Neural crest cell (in vitro differentiated cells): ENCODE data around the gene ALDH4A1. TPM values are rescaled to one million over a fixed set of nuclear protein-coding genes. Genes with fewer than 3 reads are reported as not detected.
A peak's percentile ranks its signal among the peaks of the same experiment; 100 is the strongest.

Experiments
- DNase-seq: peaks from one replicate; pipeline ENCODE4 v3.0.0; 2021; ENCODE audit warnings: low read depth, mixed read lengths, low spot score
- H3K27ac Mint-ChIP-seq: one replicate; pipeline ENCODE4 v1.8.0; 2021; ENCODE audit warnings: mild to moderate bottlenecking, mixed read lengths; ENCODE audit not compliant: unreplicated experiment
- H3K27me3 Mint-ChIP-seq: 2 replicates; pipeline ENCODE4 v1.8.0; 2021; ENCODE audit warnings: low read depth, mild to moderate bottlenecking, mixed read lengths
- H3K36me3 Mint-ChIP-seq: 2 replicates; pipeline ENCODE4 v1.8.0; 2021; ENCODE audit warnings: low read depth, mild to moderate bottlenecking, mixed read lengths
- H3K4me1 Mint-ChIP-seq: 2 replicates; pipeline ENCODE4 v1.8.0; 2021; ENCODE audit warnings: mixed read lengths
- H3K4me3 Mint-ChIP-seq: one replicate; pipeline ENCODE4 v1.8.0; 2021; ENCODE audit warnings: mild to moderate bottlenecking, mixed read lengths
- H3K9me3 Mint-ChIP-seq: 2 replicates; pipeline ENCODE4 v1.8.0; 2021; ENCODE audit warnings: mixed read lengths
- CTCF ChIP-seq: fragments of 200-600 bp; sonication (generic); conservative IDR thresholded peaks from 2 replicates; pipeline ENCODE4 v1.5.0; 2021; ENCODE audit warnings: antibody characterized with exemption, mild to moderate bottlenecking
- total RNA-seq: library from RNA; stranded (reverse); gene quantifications from 2 replicates; pipeline ENCODE4 v1.2.1, GENCODE V29; 2021

ALDH4A1 gene
- total RNA-seq, 1 donor from 2014 or later = 19.5 TPM

GRCh38 chr1:18927082-18927653 lies 24.8 kb upstream of the ALDH4A1 start:
- Mint-ChIP-seq H3K36me3 (peaks cover 3% of the 10 kb centered on the region), H3K4me3 (no peak overlapping the region), H3K9me3 (no peaks in the 10 kb centered on the region), H3K27ac (no peak overlapping the region), H3K27me3 (no peaks in the 10 kb centered on the region), H3K4me1 (peaks cover 36% of the 10 kb centered on the region)
- no peak for TF ChIP-seq CTCF
- no peak for DNase-seq

GRCh38 chr1:18926315-18927081 lies 24.1 kb upstream of the ALDH4A1 start:
- Mint-ChIP-seq H3K4me1 (peaks cover 33% of the 10 kb centered on the region), H3K27ac (peak overlapping the region; percentile 89), H3K4me3 (no peak overlapping the region), H3K9me3 (no peaks in the 10 kb centered on the region), H3K36me3 (peaks cover 3% of the 10 kb centered on the region), H3K27me3 (no peaks in the 10 kb centered on the region)
- no peak for TF ChIP-seq CTCF
- no peak for DNase-seq

- no peak for DNase-seq
- Mint-ChIP-seq H3K27ac (peak overlapping the region; percentile 91), H3K4me1 (peaks cover 34% of the 10 kb centered on the region), H3K9me3 (no peaks in the 10 kb centered on the region), H3K36me3 (peaks cover 3% of the 10 kb centered on the region), H3K4me3 (no peak overlapping the region), H3K27me3 (no peaks in the 10 kb centered on the region)
- TF ChIP-seq CTCF = no peak
Measured at GRCh38 chr1:18925279-18925678, 22.9 kb upstream of the ALDH4A1 start.

GRCh38 chr1:18924221-18924691 lies 21.9 kb upstream of the ALDH4A1 start:
- no peak overlapping the region for H3K4me3 Mint-ChIP-seq
- no peak for DNase-seq
- no peak for TF ChIP-seq CTCF
- peaks cover 34% of the 10 kb centered on the region for H3K4me1 Mint-ChIP-seq
- no peak overlapping the region for H3K27ac Mint-ChIP-seq
- peaks cover 3% of the 10 kb centered on the region for H3K36me3 Mint-ChIP-seq
- no peaks in the 10 kb centered on the region for H3K9me3 Mint-ChIP-seq
- H3K27me3 Mint-ChIP-seq = no peaks in the 10 kb centered on the region

GRCh38 chr1:18923756-18924211 lies 21.4 kb upstream of the ALDH4A1 start:
- no peak overlapping the region for H3K4me3 Mint-ChIP-seq

More at GRCh38 chr1:18923756-18924211, 21.4 kb upstream of the ALDH4A1 start:
- H3K27me3 Mint-ChIP-seq = no peaks in the 10 kb centered on the region
- peaks cover 3% of the 10 kb centered on the region for H3K36me3 Mint-ChIP-seq
- H3K9me3 Mint-ChIP-seq = no peaks in the 10 kb centered on the region
- H3K27ac Mint-ChIP-seq = no peak overlapping the region
- TF ChIP-seq CTCF = no peak
- DNase-seq = no peak
- peaks cover 34% of the 10 kb centered on the region for H3K4me1 Mint-ChIP-seq
